ENCODE measurements around the gene LTA.

The LTA gene

GRCh38 chr6:31572041-31572911 is at the start of gene LTA:
TSS of gene LTA (plus strand) at chr6:31572289. CDS start at chr6:31572743, 454 bp downstream.
- no peak for DNase-seq (ENCODE audit: low read depth)

- no peak for DNase-seq (ENCODE audit: low read depth)
Measured at GRCh38 chr6:31525553-31525931, 46.5 kb upstream of the LTA start.

DNA sequence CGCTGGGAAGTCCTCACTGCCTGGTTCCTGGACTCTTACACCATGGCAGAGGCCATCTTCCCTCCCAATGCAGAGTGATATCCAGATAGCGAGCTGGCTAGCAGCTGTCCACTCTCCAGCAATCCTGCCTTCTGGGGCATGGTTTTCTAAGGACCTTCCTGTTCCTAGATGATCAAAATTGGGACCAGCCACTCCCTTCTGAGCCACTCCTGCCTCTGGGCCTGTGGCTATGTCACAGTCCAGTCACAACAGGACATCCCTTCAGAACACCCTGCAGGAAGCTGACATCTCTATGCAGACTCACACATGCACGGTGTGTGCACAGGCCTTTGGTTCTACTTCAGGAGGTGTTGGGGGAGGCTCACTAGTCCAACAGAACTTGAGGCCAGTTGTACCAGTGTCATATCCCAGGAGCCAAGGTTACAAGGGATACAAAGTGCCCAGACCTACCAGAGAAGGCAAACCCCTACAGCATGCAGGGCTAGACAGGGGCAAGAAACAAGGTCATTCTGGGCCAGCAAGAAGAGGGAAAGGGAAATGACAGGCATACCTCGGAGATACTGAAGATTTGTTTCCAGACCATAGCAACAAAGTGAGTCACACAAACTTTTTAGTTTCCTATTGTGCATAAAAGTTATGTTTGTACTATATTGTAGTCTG is 46.0 kb upstream of the LTA start:
- no peak for DNase-seq (ENCODE audit: low read depth)

DNA sequence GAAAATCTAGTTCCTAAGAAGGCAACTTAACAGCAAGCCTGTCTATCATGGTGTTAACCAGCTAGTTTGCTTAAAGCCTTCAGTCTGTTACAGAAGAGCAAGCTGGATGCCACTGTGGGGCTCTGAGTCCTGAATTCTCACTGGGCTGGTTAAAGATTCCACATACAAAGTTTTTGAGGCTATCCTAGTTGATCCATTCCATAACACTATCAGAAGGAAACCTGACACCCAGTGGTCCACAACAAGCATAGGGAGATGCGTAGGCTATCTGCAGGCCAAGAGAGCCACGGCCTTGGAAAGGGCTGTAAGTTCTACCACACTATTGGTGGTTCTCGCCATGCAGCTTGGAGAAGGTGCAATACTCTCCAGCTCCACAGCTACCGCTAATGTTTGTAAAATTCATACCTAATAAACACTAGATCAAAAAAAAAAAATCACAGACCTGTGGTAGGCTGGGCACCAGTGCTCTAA is 43.7 kb upstream of the LTA start:
- DNase-seq (ENCODE audit: low read depth) = no peak

DNA sequence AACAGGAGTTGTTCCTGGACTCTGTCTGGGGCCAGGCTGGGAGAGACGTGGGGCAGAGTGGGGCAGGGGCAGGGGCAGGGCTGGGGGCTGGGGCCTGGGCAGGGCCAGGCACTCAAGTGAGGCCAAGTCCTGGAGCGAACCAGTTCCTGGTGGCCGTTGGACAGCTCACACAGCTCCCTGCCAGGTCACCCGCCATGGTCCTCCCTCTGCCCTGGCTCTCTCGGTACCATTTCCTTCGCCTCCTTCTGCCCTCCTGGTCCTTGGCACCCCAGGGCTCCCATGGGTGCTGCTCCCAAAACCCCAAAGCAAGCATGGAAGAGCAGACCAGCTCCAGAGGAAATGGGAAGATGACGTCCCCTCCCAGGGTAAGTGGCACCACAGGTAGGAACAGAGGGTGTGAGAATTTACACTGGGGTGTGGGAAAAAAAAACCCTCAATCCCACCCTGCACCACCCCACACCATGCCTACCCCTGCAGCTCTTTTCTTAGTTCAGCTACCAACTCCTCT is 43.2 kb upstream of the LTA start, which contains the start of gene MCCD1:
TSS of gene MCCD1 (plus strand) at position 142 of the 508 bp plus-strand sequence. CDS start at position 195, 53 bp downstream.
- no peak for DNase-seq (ENCODE audit: low read depth)

- no peak for DNase-seq (ENCODE audit: low read depth)
Measured at GRCh38 chr6:31529329-31530150, 42.5 kb upstream of the LTA start.

DNA sequence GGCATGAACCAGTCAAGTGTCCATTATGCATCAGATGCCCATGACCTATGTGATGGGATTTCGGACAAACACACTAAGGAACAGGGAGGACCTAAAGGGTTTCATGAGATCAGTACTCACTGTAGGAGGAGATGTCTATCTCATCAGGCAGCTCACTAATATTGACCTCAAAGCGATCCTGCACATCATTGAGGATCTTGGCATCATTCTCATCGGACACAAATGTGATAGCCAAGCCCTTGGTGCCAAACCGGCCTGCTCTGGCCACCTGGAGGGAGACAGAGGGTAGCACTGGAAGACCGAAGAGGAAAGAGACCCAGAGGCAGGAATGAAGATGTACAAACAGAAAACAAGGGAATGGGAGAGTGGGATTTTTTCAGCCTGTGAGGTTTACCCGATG is 41.4 kb upstream of the LTA start:
- no peak for DNase-seq (ENCODE audit: low read depth)

- DNase-seq (ENCODE audit: low read depth) = no peak
Measured at GRCh38 chr6:31531162-31531561, 40.9 kb upstream of the LTA start.

GRCh38 chr6:31531771-31532643 is 40.1 kb upstream of the LTA start:
- DNase-seq (ENCODE audit: low read depth) = no peak

DNA sequence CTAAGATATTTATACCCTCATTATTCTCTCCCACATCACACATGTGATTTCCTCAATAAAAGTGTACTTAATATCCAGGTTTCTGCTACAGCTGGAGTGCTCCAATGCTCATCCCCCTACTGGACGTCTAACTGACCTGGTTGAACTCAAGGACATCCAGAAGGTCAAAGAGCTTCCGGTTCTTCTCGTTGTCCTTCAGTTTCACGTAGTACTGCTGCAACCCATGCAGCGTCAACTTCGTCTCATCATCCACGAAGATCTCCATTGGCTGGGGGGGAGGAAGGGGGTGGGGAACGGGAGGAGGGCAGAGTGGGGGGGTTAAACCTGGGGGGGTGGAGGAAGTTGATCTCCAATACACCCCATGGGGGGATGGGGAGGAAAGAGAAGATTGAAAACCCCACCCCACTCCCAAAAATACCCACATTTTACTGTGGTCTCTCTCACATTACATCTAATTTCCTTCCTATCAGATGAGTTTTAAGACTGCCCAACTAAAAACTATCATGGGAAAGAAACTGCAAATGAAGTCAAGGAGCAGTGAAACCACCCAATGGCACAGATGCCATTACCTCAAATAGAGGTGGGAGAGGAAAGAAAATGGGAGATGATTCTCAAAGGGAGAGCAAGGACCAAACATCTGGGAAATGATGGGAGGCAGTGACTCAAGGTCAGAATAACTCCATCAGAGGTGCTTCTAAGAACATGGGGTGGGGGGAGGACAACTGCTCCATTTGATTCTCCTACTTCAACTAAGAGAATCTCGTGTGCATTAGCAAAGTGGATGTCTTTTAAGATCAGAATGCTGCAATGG is 39.2 kb upstream of the LTA start:
- no peak for DNase-seq (ENCODE audit: low read depth)

DNA sequence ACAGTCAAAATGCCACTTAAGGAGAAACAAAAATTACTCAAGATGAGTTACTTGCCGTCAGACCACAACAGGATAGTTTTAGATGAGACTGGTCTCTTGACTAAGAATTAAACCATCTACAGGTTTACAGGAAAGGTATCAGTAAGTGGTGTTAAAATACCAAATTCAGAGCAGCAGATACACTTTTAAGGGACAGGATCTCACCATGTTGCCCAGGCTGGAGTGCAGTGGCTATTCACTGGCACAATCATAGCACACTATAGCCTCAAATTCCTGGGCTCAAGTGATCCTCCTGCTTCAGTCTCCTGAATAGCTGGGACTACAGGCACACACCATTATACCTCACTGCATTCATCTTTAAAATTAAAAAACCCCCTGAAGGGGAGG is 38.6 kb upstream of the LTA start:
- no peak for DNase-seq (ENCODE audit: low read depth)

- DNase-seq (ENCODE audit: low read depth) = no peak
Measured at GRCh38 chr6:31534011-31534410, 38.1 kb upstream of the LTA start.

DNA sequence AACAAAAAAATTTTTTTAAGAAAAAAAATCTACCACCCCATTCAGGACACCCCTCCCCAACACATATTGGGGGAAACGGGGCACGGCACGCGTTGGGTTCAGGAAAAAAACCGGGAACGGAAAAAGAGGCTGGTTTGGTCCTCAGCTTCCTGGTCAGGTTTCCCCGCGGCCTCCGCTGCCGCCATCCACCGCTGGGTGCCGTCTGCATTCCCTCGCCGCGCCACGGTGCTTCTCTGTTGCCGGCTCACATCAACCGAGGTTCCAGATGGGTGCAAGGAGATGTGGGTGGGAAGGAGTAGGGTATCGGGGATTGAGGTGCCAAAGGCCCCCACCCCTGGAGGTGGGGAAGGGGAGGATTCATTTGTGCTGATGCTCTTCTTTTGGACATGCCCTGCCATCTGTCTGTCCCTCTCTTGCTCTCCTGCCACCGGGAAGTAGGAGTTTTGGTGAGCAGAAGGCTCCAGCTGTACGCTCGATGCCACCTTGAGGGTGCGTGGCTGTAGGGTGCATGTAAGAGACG is 37.5 kb upstream of the LTA start:
- no peak for DNase-seq (ENCODE audit: low read depth)

DNA sequence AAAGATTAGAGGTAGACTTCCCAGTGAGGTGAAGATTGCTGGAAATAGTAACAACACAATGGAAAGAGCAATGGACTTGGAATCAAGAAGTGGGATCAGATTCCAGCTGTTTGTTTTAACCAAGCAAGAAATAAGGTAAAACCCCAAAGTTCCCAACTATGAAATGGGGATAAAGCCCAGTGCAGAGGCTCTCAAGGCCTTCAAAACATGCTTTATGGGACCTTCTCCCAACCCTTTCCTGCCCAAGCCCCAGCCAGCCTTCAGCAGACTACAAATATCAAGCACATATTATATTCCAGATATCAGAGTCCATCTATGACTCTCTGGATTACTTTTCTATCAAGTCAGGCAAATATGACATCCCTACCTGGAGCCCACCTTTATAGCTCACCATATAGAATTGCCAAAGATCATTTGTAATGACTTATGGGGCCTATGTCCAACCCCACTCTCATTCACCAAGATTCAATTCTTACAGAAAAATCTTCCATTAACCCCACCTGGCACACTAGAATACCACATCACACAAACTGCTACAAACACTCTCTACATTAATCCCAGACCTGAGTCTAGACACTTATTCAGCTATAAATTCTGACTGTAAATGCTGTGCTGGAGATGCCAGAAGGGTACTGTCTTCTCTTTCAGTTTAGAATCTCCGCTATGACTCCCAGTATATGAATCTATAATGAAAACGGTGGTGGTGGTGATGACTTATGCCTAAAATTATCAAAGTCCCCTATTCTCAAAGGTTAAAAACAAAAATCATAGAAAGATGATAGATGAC is 36.4 kb upstream of the LTA start:
- no peak for DNase-seq (ENCODE audit: low read depth)

DNA sequence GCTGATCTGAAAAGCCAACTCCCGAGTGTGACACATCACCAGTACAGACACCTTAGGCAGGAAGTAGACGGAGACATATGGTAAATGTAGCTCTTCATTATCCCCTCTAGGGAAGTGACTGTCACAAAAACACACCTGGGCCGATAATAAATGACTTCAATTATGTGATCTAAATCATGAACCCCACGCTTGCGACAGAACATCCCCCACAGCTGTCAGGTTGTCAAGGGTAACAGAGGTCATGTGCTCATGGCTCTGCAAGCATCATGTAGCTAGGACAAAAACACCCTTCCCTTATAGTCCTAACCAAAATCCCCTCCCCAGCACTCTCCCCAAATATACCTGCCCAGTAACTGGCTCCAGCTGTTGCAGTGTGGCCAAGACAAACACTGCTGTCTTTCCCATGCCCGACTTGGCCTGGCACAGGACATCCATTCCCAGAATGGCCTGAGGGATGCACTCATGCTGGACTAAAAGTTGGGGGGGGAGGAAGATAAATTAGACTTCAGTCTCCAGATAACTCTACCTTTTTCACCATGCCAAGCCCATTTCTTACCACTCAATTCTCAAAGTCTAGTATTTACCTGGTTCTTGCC is 33.2 kb upstream of the LTA start:
- DNase-seq (ENCODE audit: low read depth) = no peak

GRCh38 chr6:31540640-31541039 is 31.4 kb upstream of the LTA start:
- no peak for DNase-seq (ENCODE audit: low read depth)

GRCh38 chr6:31541059-31541657 is 30.9 kb upstream of the LTA start:
- no peak for DNase-seq (ENCODE audit: low read depth)

Data from CMK (cell line).